CD4-positive, CD25-positive, alpha-beta regulatory T cell (primary cell): Measurements from ENCODE around the gene FBXO11. TPM values are rescaled to one million over a fixed set of nuclear protein-coding genes. Genes with fewer than 3 reads are reported as not detected.
"Not testable (repeated sequence)": the region's sequence is repeated elsewhere in the genome, so short reads cannot be mapped to it uniquely, and the experiment has no call there.

Experiments used
- ATAC-seq, 2 donors: fragments of 150-1000 bp; cut with Tn5 transposase; one replicate each; pipeline ENCODE4 v1.10.0; 2021; ENCODE audit warnings: low read depth in 2 of 2, moderate number of reproducible peaks in 2 of 2, moderate library complexity in 1 of 2
- DNase-seq, 3 donors: peaks; one replicate each; pipeline versions ENCODE4 v3.0.0 to v3.0.0-alpha.2; 2012 to 2022; ENCODE audit warnings: mixed read lengths in 1 of 3
- H3K27ac ChIP-seq: one replicate; pipeline ENCODE4 v1.7.0; 2013; ENCODE audit warnings: mild to moderate bottlenecking, low read length; ENCODE audit not compliant: insufficient read depth, poor library complexity, severe bottlenecking
- H3K27me3 ChIP-seq: one replicate; pipeline ENCODE4 v1.7.0; 2013; ENCODE audit warnings: low read length; ENCODE audit not compliant: control insufficient read depth, insufficient read depth
- H3K36me3 ChIP-seq: one replicate; pipeline ENCODE4 v1.7.0; 2013; ENCODE audit warnings: mild to moderate bottlenecking, low read length, moderate library complexity; ENCODE audit not compliant: control insufficient read depth, insufficient read depth
- H3K4me1 ChIP-seq: 2 replicates; pipeline ENCODE4 v1.7.0; 2013; ENCODE audit warnings: mild to moderate bottlenecking, low read length; ENCODE audit not compliant: insufficient read depth, control insufficient read depth, poor library complexity, severe bottlenecking
- H3K4me3 ChIP-seq: one replicate; pipeline ENCODE4 v1.7.0; 2013; ENCODE audit warnings: low read depth, mild to moderate bottlenecking, low read length, moderate library complexity
- H3K9me3 ChIP-seq, 2 experiments: 1 replicate in 1 of 2; 2 replicates in 1 of 2; pipeline ENCODE4 v1.7.0; 2013; ENCODE audit warnings: low read length in 2 of 2, mild to moderate bottlenecking in 1 of 2, moderate library complexity in 1 of 2; ENCODE audit not compliant: control insufficient read depth in 2 of 2
- H3K27ac Mint-ChIP-seq, 3 donors: one replicate each; pipeline ENCODE4 v1.8.0; 2020 to 2022; ENCODE audit warnings: mild to moderate bottlenecking in 3 of 3, mixed read lengths in 3 of 3, moderate library complexity in 2 of 3
- H3K27me3 Mint-ChIP-seq: one replicate; pipeline ENCODE4 v1.8.0; 2022; ENCODE audit warnings: mild to moderate bottlenecking, mixed read lengths
- H3K36me3 Mint-ChIP-seq: one replicate; pipeline ENCODE4 v1.8.0; 2020; ENCODE audit warnings: mixed read lengths
- H3K4me1 Mint-ChIP-seq, 4 donors: one replicate each; pipeline ENCODE4 v1.8.0; 2020 to 2022; ENCODE audit warnings: mixed read lengths in 4 of 4, mild to moderate bottlenecking in 1 of 4
- H3K4me3 Mint-ChIP-seq, 4 donors: one replicate each; pipeline ENCODE4 v1.8.0; 2020 to 2022; ENCODE audit warnings: mild to moderate bottlenecking in 4 of 4, mixed read lengths in 4 of 4, moderate library complexity in 3 of 4
- H3K9me3 Mint-ChIP-seq, 7 donors: one replicate each; pipeline ENCODE4 v1.8.0; 2020 to 2022; ENCODE audit warnings: mixed read lengths in 7 of 7, mild to moderate bottlenecking in 3 of 7, moderate library complexity in 2 of 7
- polyA plus RNA-seq, 4 donors: library from polyadenylated mRNA; unstranded; fragments of 300-500 nt; fragmentation: Illumina TruSeq; gene quantifications; one replicate each; pipeline ENCODE4 v1.2.3, GENCODE V29; 2021
- total RNA-seq: library from RNA; stranded (reverse); gene quantifications from one replicate; pipeline ENCODE4 v1.2.3, GENCODE V29; 2022

Gene FBXO11
- total and polyA plus RNA-seq, 5 donors from 2014 or later: 5.0 to 124 (median 6.5) TPM

- not testable (repeated sequence) for H3K9me3 Mint-ChIP-seq, H3K36me3 ChIP-seq, H3K27ac Mint-ChIP-seq, H3K4me3 ChIP-seq, H3K9me3 ChIP-seq, H3K27me3 ChIP-seq, ATAC-seq, H3K27ac ChIP-seq, DNase-seq, H3K36me3 Mint-ChIP-seq, H3K4me1 ChIP-seq, H3K27me3 Mint-ChIP-seq
- peaks cover 55 to 80% (median 67%) of the 10 kb centered on the region in 4 donors for H3K4me1 Mint-ChIP-seq
- H3K4me3 Mint-ChIP-seq: peak overlapping the region in 1 of 4 donors; percentile 10
These were observed 53.1 kb downstream of the FBXO11 start for GRCh38 chr2:47853067-47853777.

GRCh38 chr2:47850198-47850597 lies 56.1 kb downstream of the FBXO11 start:
- H3K27ac Mint-ChIP-seq: peak overlapping the region in 1 of 3 donors; percentile 21
- Histone ChIP-seq H3K4me1 (peaks cover 6% of the 10 kb centered on the region), H3K9me3 (no peaks in the 10 kb centered on the region), H3K27ac (no peak overlapping the region), H3K4me3 (no peak overlapping the region), H3K36me3 (no peaks in the 10 kb centered on the region), H3K27me3 (no peaks in the 10 kb centered on the region)
- DNase-seq (no peak), ATAC-seq (no peak)
- peak overlapping the region in 1 of 4 donors; percentile 11 for H3K4me3 Mint-ChIP-seq
- peaks cover 7% of the 10 kb centered on the region for H3K36me3 Mint-ChIP-seq
- H3K4me1 Mint-ChIP-seq: peaks cover 45 to 71% (median 53%) of the 10 kb centered on the region in 4 donors
- no peaks in the 10 kb centered on the region for H3K9me3 Mint-ChIP-seq
- H3K27me3 Mint-ChIP-seq: no peaks in the 10 kb centered on the region

- H3K27ac ChIP-seq: no peak overlapping the region
- DNase-seq (no peak), ATAC-seq (no peak)
These were observed 56.9 kb downstream of the FBXO11 start for GRCh38 chr2:47849368-47849767.

GRCh38 chr2:47844162-47844561 lies 62.1 kb downstream of the FBXO11 start:
- H3K9me3 Mint-ChIP-seq: no peaks in the 10 kb centered on the region
- H3K4me1 Mint-ChIP-seq: peaks cover 31 to 55% (median 40%) of the 10 kb centered on the region in 4 donors
- H3K27ac Mint-ChIP-seq: peak overlapping the region in 1 of 3 donors; percentile 12
- no peak overlapping the region for H3K4me3 Mint-ChIP-seq
- no peak for ATAC-seq
- H3K27me3 Mint-ChIP-seq: no peaks in the 10 kb centered on the region
- peak overlapping the region; percentile 8 for H3K27ac ChIP-seq
- no peak for DNase-seq
- peaks cover 8% of the 10 kb centered on the region for H3K4me1 ChIP-seq
- H3K36me3 ChIP-seq: peaks cover 6% of the 10 kb centered on the region
- H3K27me3 ChIP-seq: no peaks in the 10 kb centered on the region
- no peaks in the 10 kb centered on the region for H3K9me3 ChIP-seq
- no peak overlapping the region for H3K4me3 ChIP-seq
- H3K36me3 Mint-ChIP-seq: peaks cover 5% of the 10 kb centered on the region

More at GRCh38 chr2:47849368-47849767, 56.9 kb downstream of the FBXO11 start:
- Histone ChIP-seq H3K4me3 (no peak overlapping the region), H3K4me1 (peaks cover 6% of the 10 kb centered on the region), H3K9me3 (no peaks in the 10 kb centered on the region), H3K27me3 (no peaks in the 10 kb centered on the region), H3K36me3 (no peaks in the 10 kb centered on the region)
- Mint-ChIP-seq H3K4me1 (peaks cover 41 to 73% (median 51%) of the 10 kb centered on the region in 4 donors), H3K9me3 (no peaks in the 10 kb centered on the region), H3K27ac (no peak overlapping the region), H3K27me3 (no peaks in the 10 kb centered on the region), H3K4me3 (no peak overlapping the region), H3K36me3 (peaks cover 7% of the 10 kb centered on the region)

GRCh38 chr2:47843407-47843806 lies 62.9 kb downstream of the FBXO11 start:
- Histone ChIP-seq H3K27ac (no peak overlapping the region), H3K4me3 (no peak overlapping the region), H3K36me3 (peaks cover 13% of the 10 kb centered on the region), H3K4me1 (peaks cover 8% of the 10 kb centered on the region), H3K9me3 (no peaks in the 10 kb centered on the region), H3K27me3 (no peaks in the 10 kb centered on the region)
- Mint-ChIP-seq H3K27ac (no peak overlapping the region), H3K27me3 (no peaks in the 10 kb centered on the region), H3K9me3 (no peaks in the 10 kb centered on the region), H3K36me3 (peaks cover 11% of the 10 kb centered on the region), H3K4me1 (peaks cover 36 to 53% (median 45%) of the 10 kb centered on the region in 4 donors), H3K4me3 (no peak overlapping the region)
- ATAC-seq (no peak), DNase-seq (no peak)

GRCh38 chr2:47842846-47843245 lies 63.5 kb downstream of the FBXO11 start:
- Mint-ChIP-seq H3K4me1 (peaks cover 34 to 49% (median 43%) of the 10 kb centered on the region in 4 donors), H3K27me3 (no peaks in the 10 kb centered on the region), H3K27ac (no peak overlapping the region), H3K4me3 (no peak overlapping the region), H3K36me3 (peaks cover 13% of the 10 kb centered on the region), H3K9me3 (no peaks in the 10 kb centered on the region)
- Histone ChIP-seq H3K27ac (no peak overlapping the region), H3K4me1 (peaks cover 8% of the 10 kb centered on the region), H3K36me3 (peaks cover 16% of the 10 kb centered on the region), H3K4me3 (no peak overlapping the region), H3K9me3 (no peaks in the 10 kb centered on the region), H3K27me3 (no peaks in the 10 kb centered on the region)
- DNase-seq: no peak
- ATAC-seq: no peak

GRCh38 chr2:47838686-47839085 lies 67.6 kb downstream of the FBXO11 start:
- Mint-ChIP-seq H3K27ac (peak overlapping the region in 1 of 3 donors; percentile 2), H3K9me3 (no peaks in the 10 kb centered on the region), H3K4me1 (peaks cover 21 to 34% (median 22%) of the 10 kb centered on the region in 4 donors), H3K36me3 (peaks cover 20% of the 10 kb centered on the region), H3K4me3 (no peak overlapping the region), H3K27me3 (no peaks in the 10 kb centered on the region)
- ATAC-seq: no peak
- Histone ChIP-seq H3K4me1 (no peaks in the 10 kb centered on the region), H3K4me3 (no peak overlapping the region), H3K9me3 (no peaks in the 10 kb centered on the region), H3K27ac (no peak overlapping the region), H3K27me3 (no peaks in the 10 kb centered on the region), H3K36me3 (peaks cover 56% of the 10 kb centered on the region)
- DNase-seq: no peak

GRCh38 chr2:47838249-47838648 lies 68.0 kb downstream of the FBXO11 start:
- H3K36me3 Mint-ChIP-seq: peaks cover 20% of the 10 kb centered on the region

More at GRCh38 chr2:47838249-47838648, 68.0 kb downstream of the FBXO11 start:
- DNase-seq (no peak), ATAC-seq (no peak)
- no peak overlapping the region for H3K4me3 Mint-ChIP-seq
- no peaks in the 10 kb centered on the region for H3K9me3 Mint-ChIP-seq
- no peak overlapping the region for H3K27ac ChIP-seq
- no peaks in the 10 kb centered on the region for H3K9me3 ChIP-seq
- H3K27ac Mint-ChIP-seq: no peak overlapping the region
- no peaks in the 10 kb centered on the region for H3K4me1 ChIP-seq
- no peaks in the 10 kb centered on the region for H3K27me3 ChIP-seq
- H3K4me3 ChIP-seq: no peak overlapping the region
- H3K4me1 Mint-ChIP-seq: peaks cover 17 to 30% (median 18%) of the 10 kb centered on the region in 4 donors
- H3K36me3 ChIP-seq: peaks cover 61% of the 10 kb centered on the region
- no peaks in the 10 kb centered on the region for H3K27me3 Mint-ChIP-seq
